NK-92 (cell line): ENCODE results near the gene TNNI3K.

Source experiments
- DNase-seq: peaks from one replicate; lab custom pipeline; 2025; ENCODE audit not compliant: unreplicated experiment; lab: John Stamatoyannopoulos, UW

TNNI3K gene

GRCh38 chr1:74429580-74429979 is 194.4 kb downstream of the TNNI3K start:
- no peak for DNase-seq

GRCh38 chr1:74430342-74430934 is 195.3 kb downstream of the TNNI3K start:
- DNase-seq: no peak

GRCh38 chr1:74431531-74431930 is 196.3 kb downstream of the TNNI3K start:
- no peak for DNase-seq

DNA sequence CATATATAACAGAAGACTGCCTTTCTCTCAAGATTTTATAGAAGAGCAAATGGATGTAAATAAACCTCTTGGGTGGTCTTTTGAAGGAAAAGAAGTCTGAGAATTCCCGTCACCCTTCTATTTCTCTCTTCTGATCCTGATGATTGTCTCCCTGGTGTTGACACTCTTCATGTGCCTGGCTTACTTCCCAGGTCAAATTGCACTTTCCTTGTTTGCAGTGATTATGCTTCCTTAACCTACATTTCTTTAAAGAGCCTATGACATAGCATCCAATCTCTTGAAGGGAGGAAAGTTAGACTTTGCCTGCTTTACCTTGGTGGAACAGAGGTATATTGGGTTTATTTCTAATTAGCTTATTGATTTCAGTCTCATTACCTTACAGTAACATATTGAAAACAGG is 197.1 kb downstream of the TNNI3K start:
- DNase-seq: no peak

DNA sequence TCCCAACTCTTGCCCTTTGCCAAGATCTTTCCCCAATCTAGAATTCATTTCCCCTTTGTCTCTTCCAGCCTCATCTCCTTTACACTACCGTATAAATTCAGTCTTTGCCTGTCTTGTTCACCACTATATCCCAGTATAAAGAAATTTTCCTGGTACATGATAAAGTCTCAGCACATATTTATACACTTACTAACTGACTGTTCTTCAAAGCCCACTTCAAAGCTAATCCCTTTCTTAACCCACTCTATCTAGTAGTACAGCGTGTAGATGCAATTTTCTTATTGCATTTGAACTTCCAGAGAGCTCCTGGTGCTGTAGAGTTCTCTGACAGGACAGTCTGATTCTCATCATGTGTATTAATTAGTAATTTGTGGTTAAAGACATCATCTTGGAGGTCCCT is 199.1 kb downstream of the TNNI3K start:
- no peak for DNase-seq

DNA sequence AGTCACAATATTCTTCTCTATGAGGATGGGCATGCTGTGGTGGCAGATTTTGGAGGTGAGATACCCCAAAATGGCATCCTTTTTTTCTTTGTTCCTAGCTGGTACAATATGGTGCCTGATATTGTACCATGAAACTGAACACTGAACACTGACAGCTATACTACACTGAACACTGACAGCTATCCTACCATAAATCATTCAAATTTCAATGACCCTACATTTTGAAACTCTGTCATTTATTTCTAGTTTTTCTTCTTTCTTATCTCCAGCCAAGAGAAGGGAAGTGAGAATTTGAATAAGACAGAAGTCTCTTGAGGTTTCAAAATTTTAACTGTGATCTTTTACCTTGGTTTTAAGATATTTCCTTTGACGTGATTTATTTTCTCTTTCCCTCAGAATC is 200.9 kb downstream of the TNNI3K start:
- no peak for DNase-seq

DNA sequence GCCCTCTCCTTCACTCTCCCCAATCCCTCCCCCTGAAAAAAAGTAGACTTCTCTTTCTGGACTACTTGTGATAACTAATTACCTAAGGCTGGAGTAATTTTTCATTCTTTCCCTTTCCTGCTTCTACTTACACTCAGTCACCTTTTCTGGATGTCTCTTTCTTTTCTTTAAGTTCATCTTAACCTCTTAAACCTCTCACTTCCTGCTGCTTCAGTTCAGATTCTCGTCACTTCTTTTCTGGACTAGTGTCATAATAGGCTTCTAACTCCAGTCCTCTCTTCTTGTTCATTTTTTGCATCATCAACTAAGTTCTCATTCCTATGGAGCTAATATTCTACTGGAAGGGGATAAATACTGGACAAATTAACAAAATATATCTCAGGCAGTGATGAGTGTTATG is 201.8 kb downstream of the TNNI3K start:
- DNase-seq: no peak

- no peak for DNase-seq
Observed at GRCh38 chr1:74452035-74452434, 216.8 kb downstream of the TNNI3K start.

- DNase-seq: no peak
Observed at GRCh38 chr1:74453277-74453676, 218.1 kb downstream of the TNNI3K start.

DNA sequence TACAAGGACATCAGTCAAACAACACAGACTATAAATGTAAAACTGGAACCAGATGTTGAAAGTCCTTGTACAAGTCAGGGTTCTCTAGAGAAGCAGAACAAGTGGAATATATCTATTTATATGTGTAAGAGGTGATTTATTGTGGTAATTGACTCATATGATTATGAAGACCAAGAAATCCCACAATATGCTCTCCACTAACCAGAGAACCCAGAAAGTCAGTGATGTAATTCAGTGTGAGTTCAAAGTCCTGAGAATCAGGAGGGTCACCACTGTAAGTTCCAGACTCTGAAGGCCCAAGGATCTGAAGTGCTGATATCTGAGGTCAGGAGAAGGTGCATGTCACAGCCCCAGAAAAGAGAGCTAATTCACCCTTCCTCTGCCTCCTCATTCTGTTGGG is 220.2 kb downstream of the TNNI3K start:
- DNase-seq: no peak

- DNase-seq: no peak
Observed at GRCh38 chr1:74457253-74457652, 222.1 kb downstream of the TNNI3K start.

- DNase-seq: no peak
Observed at GRCh38 chr1:74463333-74463988, 228.3 kb downstream of the TNNI3K start.

GRCh38 chr1:74464037-74464436 is 228.8 kb downstream of the TNNI3K start:
- no peak for DNase-seq

- DNase-seq: no peak
Observed at GRCh38 chr1:74465193-74465681, 230.1 kb downstream of the TNNI3K start.

- DNase-seq: no peak
Observed at GRCh38 chr1:74467786-74468377, 232.7 kb downstream of the TNNI3K start.

DNA sequence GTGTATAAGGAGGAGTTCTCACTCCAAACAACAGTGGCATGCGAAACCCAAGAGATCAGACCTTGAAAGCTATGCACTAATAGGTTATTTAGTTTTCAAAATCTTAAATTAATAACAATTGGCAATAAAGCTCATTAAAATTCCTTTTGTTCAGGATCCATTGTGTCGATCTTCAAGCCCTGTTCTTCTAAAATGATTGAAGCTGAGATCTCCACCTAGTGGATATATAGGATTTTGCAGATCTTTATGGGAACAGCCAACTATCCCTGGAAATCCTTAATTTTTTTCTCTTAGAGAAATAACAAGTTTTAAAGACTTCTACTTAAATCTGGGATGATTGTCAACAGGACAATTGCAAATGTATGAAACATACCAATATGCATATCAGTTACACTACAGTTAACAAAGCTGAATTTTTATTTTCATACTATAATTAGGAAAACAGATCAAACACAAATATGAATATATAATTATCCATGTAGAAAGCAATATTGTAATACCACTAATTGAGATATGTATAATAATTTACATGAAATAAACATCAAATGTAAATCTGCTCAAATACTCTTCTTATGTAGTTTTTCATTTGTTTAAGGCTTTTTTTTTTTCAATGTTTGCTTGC is 233.9 kb downstream of the TNNI3K start:
- DNase-seq: no peak

DNA sequence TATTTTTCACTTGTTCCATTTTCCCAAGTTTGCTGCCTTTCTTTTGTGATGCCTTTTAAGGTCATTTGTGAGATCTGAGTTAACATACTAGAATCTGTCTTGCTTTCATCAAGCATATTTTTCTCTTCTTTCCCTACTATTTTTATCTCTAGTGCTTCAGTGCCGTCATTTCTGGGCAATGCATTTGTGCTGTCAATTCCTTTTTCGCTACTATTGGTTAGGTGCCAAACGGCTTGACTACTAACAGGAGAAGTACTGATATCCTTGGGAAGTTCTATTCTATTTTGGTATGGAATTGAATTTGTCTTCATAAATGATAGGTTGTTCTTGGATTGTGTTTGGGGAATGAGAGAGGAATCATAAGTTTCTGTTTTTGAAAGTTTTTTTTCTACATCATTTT is 235.1 kb downstream of the TNNI3K start:
- no peak for DNase-seq

DNA sequence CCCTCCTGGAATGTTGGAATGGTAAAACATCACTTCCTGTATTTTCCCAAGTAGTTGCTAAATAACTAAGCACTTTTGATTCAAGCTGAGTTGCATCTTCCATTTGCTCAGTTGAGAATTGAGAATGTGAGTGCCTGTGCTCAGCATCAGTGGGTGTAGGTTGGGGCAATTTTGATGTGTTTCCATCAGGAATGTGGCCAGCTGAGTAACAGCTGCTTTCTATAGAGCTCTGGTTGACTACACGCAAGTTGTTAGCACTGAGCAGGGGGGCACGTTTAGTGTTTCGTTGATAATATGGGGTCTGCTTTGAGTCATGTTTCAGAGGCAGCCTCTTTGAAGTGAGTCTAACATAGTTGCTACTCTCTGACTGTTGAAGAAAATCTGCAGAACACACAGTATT is 235.7 kb downstream of the TNNI3K start:
- DNase-seq: no peak

- no peak for DNase-seq
Observed at GRCh38 chr1:74471470-74471869, 236.3 kb downstream of the TNNI3K start.

DNA sequence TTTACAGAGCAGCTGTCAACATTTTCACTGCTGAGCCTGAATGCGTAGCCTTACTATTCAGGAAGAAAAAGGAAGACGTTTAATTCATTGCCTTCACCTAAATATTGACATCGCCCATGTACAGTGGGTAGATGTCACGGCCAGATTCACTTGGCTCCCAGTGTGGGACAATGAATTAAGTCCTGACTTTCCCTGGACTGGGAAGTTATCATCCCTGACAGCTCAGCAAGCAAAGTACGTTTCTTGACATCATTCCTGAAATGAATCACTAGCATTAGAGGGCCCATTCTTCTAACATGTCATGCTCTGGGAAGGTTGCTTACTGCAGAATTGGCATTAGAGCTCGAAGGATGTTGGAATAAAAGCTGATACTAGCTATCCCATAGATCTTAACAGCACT is 239.4 kb downstream of the TNNI3K start:
- no peak for DNase-seq

DNA sequence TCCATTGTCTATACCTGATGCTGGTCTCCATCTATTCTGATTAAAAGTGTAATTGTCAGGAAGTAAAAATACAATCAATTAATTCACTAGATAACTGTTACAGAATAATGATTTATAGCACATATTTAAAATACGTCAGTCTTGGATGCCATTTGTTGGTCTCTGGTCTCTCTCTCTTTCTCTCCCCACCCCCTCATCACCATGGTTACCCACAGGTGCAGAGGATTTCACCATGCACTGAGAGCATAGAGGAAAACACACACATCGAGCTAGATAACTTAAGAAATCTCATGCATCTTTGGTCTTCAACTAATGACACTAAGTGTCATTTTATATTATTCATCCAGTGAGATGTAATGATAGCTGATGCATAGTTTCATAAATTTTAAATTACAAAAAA is 243.8 kb downstream of the TNNI3K start:
- no peak for DNase-seq

DNA sequence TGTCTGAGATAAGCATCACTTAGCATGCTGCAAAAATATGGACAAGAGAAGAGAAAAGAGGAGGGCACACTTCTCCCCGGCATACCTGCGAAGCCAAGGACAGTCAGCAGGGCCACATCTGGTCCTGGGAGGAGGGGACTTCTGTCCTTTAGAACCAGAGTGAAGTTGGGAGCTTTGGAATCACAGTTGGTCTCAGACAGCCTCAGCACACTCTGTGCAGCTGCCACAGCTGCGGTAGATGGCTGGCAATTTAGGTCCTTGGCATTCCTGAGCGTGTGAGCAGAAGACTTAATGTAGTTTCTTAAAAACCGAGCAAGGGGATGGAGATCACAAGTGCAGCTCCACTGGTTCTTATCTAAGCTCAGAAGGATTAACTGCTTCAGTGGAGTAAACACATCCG is 244.9 kb downstream of the TNNI3K start:
- DNase-seq: no peak
